ENCODE measurements around the gene MRPL33. TPM values are rescaled to one million over a fixed set of nuclear protein-coding genes. Genes with fewer than 3 reads are reported as not detected.
A peak's percentile ranks its signal among the peaks of the same experiment; 100 is the strongest.

The MRPL33 gene
- polyA plus RNA-seq, 3 donors, result 67.4 to 341 (median 331) TPM

DNA sequence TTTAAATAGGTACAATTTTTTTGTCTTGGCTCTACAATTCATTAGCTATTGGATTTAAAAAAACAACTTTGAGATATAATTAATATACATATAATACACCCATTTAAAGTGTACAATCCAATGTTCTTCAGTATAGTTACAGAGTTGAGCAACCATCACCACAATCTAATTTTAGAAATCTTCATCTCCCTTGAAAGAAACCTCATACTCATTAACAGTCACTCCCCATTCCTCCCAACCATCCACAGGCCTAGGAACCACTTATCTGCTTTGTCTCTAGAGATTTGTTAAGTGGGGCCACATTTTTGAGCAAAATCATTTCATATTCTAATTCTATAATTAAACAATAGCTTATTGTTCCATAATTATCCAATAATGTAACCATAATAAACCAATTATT is 32.6 kb downstream of the MRPL33 start:
- no peaks in the 10 kb centered on the region for H3K9me3 Mint-ChIP-seq
- H3K27ac Mint-ChIP-seq, result peak overlapping the region in 6 of 7 donors; percentile 58 to 90 (median 74)
- H3K4me2 ChIP-seq (replicated peaks; ENCODE audit: extremely low read depth, low read length, poor library complexity, severe bottlenecking), result no peak overlapping the region
- intact Hi-C loops (cut with micrococcal nuclease), result no loop called here
- H3K4me1 Mint-ChIP-seq, result peaks cover 80% of the 10 kb centered on the region
- no peaks in the 10 kb centered on the region for H3K27me3 ChIP-seq (ENCODE audit: control insufficient read depth in 2 of 2, insufficient read depth in 2 of 2, low read length in 2 of 2)
- H3K27ac ChIP-seq (ENCODE audit: low read depth in 1 of 2, low read length in 2 of 2), result peak overlapping the region in 1 of 2 donors; percentile 71
- peaks cover 75 to 90% of the 10 kb centered on the region in 2 donors for H3K4me1 ChIP-seq (ENCODE audit: control insufficient read depth in 1 of 2, insufficient read depth in 2 of 2, low read length in 2 of 2)
- no peak overlapping the region for H3K4me3 Mint-ChIP-seq
- no peak for TF ChIP-seq CTCF (IDR thresholded peaks at IDR 0.05)
- no peak overlapping the region for H2AFZ ChIP-seq (ENCODE audit: insufficient read depth, low read depth, low read length, poor library complexity, severe bottlenecking)
- H3K4me3 ChIP-seq (replicated peaks in 1 of 3; ENCODE audit: low read depth in 2 of 3, low read length in 3 of 3), result peak overlapping the region in 1 of 3 experiments; percentile 14
- H3K9me3 ChIP-seq (replicated peaks in 1 of 2; ENCODE audit: control insufficient read depth in 1 of 2, insufficient read depth in 1 of 2, low read length in 2 of 2), result no peaks in the 10 kb centered on the region
- H3K36me3 Mint-ChIP-seq, result no peaks in the 10 kb centered on the region
- H4K20me1 ChIP-seq (ENCODE audit: insufficient read depth, low read length), result no peaks in the 10 kb centered on the region
- no peak for DNase-seq
- H3K79me2 ChIP-seq (ENCODE audit: insufficient read depth, low read length), result peaks cover 40% of the 10 kb centered on the region
- H3K27me3 Mint-ChIP-seq (ENCODE audit: low read depth in 3 of 3), result no peaks in the 10 kb centered on the region
- H3K9ac ChIP-seq (ENCODE audit: insufficient read depth, low read length, poor library complexity, severe bottlenecking), result no peak overlapping the region
- no peaks in the 10 kb centered on the region for H3K36me3 ChIP-seq (replicated peaks in 1 of 2; ENCODE audit: control insufficient read depth in 1 of 2, insufficient read depth in 2 of 2, low read length in 2 of 2)

DNA sequence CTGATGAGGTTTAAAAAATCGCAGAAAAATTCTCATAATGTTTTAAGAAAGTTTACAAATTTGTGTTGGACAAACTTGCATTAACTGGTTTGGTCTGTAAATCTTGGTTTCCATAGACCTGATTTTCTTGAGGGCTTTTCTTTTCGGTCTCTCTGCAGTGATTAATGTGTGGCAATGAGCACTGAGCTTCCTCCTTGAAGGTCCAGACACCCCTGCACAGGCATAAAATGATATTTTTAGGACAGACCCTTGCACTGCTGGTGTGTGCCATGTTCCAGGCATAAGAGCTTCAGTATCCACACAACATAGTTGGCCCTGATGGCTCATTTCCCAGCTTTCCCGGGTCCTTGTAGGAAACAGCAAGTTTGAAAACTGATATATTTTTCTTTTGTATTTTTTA is 33.7 kb downstream of the MRPL33 start:
- no peak overlapping the region for H2AFZ ChIP-seq (ENCODE audit: insufficient read depth, low read depth, low read length, poor library complexity, severe bottlenecking)
- Mint-ChIP-seq H3K4me3 (no peak overlapping the region), H3K27me3 (ENCODE audit: low read depth in 3 of 3) (no peaks in the 10 kb centered on the region), H3K9me3 (no peaks in the 10 kb centered on the region), H3K36me3 (no peaks in the 10 kb centered on the region), H3K4me1 (peaks cover 82% of the 10 kb centered on the region), H3K27ac (peak overlapping the region in 6 of 7 donors; percentile 37 to 75 (median 66))
- peaks cover 80 to 90% of the 10 kb centered on the region in 2 donors for H3K4me1 ChIP-seq (ENCODE audit: control insufficient read depth in 1 of 2, insufficient read depth in 2 of 2, low read length in 2 of 2)
- DNase-seq, result peak in 1 of 3 donors; percentile 23
- no peaks in the 10 kb centered on the region for H4K20me1 ChIP-seq (ENCODE audit: insufficient read depth, low read length)
- peaks cover 40% of the 10 kb centered on the region for H3K79me2 ChIP-seq (ENCODE audit: insufficient read depth, low read length)
- intact Hi-C loops (cut with micrococcal nuclease), result no loop called here
- no CpG with 5 or more reads among the region's 3 CpGs for WGBS (ENCODE audit: insufficient coverage)
- H3K9me3 ChIP-seq (replicated peaks in 1 of 2; ENCODE audit: control insufficient read depth in 1 of 2, insufficient read depth in 1 of 2, low read length in 2 of 2), result no peaks in the 10 kb centered on the region
- no peak overlapping the region for H3K4me3 ChIP-seq (replicated peaks in 1 of 3; ENCODE audit: low read depth in 2 of 3, low read length in 3 of 3)
- no peak for TF ChIP-seq CTCF (IDR thresholded peaks at IDR 0.05)
- H3K4me2 ChIP-seq (replicated peaks; ENCODE audit: extremely low read depth, low read length, poor library complexity, severe bottlenecking), result no peak overlapping the region
- H3K27me3 ChIP-seq (ENCODE audit: control insufficient read depth in 2 of 2, insufficient read depth in 2 of 2, low read length in 2 of 2), result no peaks in the 10 kb centered on the region
- H3K36me3 ChIP-seq (replicated peaks in 1 of 2; ENCODE audit: control insufficient read depth in 1 of 2, insufficient read depth in 2 of 2, low read length in 2 of 2), result no peaks in the 10 kb centered on the region
- H3K27ac ChIP-seq (ENCODE audit: low read depth in 1 of 2, low read length in 2 of 2), result peak overlapping the region in 1 of 2 donors; percentile 71
- no peak overlapping the region for H3K9ac ChIP-seq (ENCODE audit: insufficient read depth, low read length, poor library complexity, severe bottlenecking)
